ENCODE measurements around the gene FURIN.

DNA sequence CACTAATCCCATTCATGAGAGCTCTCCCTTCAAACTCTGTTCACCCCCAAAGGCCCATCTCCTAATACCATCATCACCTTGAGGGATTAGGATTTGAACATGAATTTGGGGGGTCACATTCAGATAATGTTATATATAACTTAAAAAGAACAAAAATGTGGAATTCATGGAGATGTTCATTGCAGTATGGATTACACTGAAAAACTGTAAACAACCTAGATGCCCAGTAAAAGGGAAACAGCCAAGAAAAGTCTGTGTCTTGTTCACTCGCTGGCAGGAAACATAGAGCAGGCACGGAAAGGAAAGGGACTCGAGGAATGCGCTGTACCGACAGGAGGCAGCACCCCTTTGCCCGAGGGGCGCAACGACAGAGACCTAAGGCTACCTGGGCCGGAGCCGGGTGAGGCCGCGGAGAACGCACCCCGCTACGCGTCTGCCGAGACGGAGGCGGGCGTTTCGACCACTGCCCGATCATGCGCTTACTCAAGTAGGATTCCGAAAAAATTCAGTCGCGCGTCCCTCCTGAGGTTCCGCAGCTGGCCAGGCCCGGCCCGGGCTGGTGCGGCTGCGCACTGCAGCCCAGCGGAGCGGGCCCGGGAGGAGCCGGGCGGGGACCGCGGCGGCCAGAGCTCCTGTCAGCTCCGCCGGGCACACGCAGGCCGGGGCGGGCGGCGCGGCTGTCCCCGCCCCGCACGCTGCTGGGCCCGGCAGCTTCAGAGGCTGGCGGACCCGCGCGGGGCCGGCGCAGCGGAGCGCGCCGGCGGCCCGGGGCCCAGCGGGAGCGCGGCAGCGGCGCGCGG is 33.9 kb downstream of the FURIN start:
- TF ChIP-seq MAFK (IDR thresholded peaks at IDR 0.05; ENCODE audit: partially characterized antibody) (no peak), MYC (IDR thresholded peaks at IDR 0.05; ENCODE audit: borderline replicate concordance, low read length) (no peak), MAX (IDR thresholded peaks at IDR 0.05) (peak; percentile 72), CTCF (IDR thresholded peaks at IDR 0.05) (peak; percentile 90), POLR2A (IDR thresholded peaks at IDR 0.05; ENCODE audit: low read length) (peak; percentile 91), KDM1A (IDR thresholded peaks at IDR 0.05; ENCODE audit: low read depth) (no peak), FOSL2 (IDR thresholded peaks at IDR 0.05) (no peak), FOSL2 (CRISPR knock-in tag; IDR thresholded peaks at IDR 0.05) (no peak)
